GM19193 (cell line): ENCODE results near the gene ZBTB7A.

ENCODE experiments used
- POLR2A ChIP-seq: IDR thresholded peaks from 4 replicates; pipeline ENCODE4 v1.6.1; 2011; ENCODE audit not compliant: insufficient read depth, insufficient read length; ENCODE audit errors: extremely low read depth

The ZBTB7A gene

DNA sequence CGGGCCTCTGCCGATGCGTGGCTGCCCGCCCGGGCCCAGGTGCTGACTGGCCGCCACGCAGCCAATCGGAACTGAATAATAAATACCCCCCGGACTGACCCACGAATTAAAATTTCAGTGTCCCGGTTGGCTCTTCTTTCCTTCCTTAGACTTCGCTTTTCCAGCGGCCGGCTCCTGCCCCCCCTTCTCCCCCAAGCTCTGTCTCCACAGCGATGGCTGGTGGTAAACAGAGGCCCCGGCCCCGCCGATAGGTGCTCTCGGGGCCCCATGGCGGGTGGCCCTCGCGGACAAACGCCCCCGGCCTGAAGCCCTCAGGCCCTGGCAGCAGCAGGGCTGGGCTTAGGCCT, 2.6 kb downstream of the ZBTB7A start:
- no peak for TF ChIP-seq POLR2A

- TF ChIP-seq POLR2A = no peak
Observed at GRCh38 chr19:4063369-4064148, 3.1 kb downstream of the ZBTB7A start.

- TF ChIP-seq POLR2A = no peak
Observed at GRCh38 chr19:4062419-4063368, 4.0 kb downstream of the ZBTB7A start.

- TF ChIP-seq POLR2A = no peak
Observed at GRCh38 chr19:4061683-4062418, 4.8 kb downstream of the ZBTB7A start.

DNA sequence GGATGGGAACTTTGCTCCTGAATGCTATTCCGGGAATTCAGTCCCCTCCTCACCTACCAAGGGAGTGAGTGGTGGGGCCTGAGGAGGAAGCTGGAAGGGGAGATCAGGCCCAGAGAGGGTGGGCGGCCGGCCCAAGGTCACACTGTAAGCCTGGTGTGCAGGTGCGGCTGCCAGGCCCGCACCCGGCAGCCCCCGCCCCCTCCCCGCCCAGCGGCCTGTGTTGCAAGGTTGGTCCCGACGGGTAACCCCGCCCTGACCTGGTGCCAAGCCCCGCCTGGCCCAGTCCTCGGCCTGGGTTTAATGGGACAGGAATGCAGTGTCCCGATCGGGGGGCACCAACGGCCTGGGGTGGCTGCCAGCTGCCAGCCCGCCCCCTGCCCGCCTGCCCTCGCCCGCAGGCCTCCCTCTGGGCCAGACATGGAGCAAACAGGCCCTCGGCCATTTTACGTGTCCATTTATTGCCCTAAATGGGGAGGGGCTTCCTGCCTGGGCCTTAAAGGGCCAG, 5.5 kb downstream of the ZBTB7A start:
- TF ChIP-seq POLR2A = no peak

DNA sequence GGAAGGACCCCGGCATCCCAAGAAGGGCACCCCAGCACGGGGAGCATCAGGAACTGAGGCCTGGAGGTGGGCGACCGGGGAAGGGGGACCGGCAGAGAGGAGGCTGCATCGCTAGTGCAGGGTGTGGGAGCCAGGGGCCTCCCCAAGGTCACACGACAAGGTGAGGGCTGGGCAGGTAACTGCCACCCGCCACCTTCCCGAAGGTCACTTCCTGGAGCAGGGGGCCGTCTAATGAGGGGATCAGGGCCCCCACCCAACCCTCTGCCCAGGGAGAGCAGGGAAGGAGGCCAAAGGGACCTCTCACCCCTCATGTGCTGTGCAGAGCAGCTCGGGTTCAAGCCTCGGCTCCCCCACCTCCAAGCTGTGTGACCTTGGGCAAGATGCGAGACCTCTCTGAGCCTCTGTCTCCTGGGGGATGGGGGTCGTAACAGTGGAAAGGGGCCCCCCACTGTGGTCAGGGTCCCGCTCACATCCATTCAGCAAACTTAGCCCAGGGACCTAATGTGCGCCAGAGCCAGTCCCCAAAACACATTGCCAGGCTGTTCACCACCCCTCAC, 6.0 kb downstream of the ZBTB7A start:
- no peak for TF ChIP-seq POLR2A

- no peak for TF ChIP-seq POLR2A
Observed at GRCh38 chr19:4059891-4060620, 6.6 kb downstream of the ZBTB7A start.

- TF ChIP-seq POLR2A = no peak
Observed at GRCh38 chr19:4059453-4059871, 7.2 kb downstream of the ZBTB7A start.

DNA sequence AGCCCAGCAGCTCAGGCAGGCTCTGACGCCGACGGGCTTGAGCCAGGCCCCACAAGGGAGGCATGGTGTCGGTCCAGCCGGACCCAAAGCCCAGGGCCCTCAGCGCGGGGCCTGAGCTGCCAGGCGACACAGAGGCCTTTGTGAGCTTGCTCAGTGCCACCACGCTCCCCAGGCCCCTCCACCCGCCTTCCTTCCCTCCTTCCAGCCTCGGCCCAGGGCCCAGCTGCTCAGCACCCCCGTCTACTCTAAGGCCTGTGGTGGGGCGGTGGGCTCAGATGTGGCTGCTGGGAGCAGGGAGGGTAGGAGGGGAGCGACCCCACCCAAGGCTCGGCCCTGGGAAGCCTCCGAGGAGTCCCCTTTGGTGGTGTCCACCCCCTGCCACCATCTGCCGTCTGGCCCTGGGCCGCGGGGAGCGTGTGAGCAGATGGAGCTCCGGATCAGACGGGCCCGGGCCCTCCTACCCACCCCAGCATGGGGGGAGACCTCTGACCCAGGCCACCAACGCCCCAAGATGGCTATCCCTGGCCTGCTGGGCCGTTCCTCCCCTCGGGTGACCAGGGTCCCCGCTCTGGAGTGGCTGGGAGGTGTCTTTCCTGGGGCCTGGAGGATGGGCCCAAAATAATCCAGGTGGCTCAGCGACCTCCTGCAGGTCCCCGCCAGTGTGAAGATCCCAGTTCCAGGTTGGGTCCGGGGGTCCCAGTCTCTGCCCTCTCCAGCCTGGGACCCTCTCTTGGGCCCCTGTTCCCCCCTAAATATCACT, 7.8 kb downstream of the ZBTB7A start:
- TF ChIP-seq POLR2A = no peak

DNA sequence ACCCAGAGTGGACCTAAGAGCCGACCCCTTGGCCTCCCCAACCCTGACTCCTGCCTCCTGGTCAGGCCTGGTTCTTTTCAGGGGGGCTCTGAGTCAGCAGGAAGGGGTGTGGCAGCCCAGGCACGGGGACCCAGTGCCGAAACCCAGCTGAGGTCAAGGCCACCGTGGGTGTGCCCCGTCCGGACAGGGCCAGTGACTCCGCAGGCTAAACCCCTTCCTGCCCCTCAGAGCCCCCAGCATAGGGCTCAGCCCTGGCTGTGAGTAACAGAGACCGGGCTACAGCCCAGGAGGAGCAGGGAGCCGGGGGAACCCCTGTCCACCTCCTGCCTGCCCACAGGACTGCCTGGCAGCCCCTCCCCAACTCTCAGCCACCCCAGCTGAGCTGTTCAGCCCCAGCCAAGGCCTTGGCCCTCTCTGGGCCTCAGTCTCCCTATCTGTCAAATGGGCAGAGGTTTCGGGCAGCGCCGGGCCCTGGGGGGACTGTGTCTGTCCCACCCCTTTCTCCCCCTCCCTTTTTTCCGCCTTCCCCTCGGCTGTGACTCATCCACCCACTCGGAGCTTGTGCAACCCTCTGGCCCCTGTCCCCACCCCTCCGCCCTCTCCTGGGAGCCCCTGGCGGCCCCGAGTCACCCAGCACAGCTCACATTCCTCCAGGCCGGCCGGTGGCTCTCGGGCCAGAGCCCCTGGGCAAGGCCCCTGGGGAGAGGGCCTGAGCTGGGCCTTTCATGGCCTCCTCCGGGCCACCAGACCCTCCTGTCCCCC, 8.6 kb downstream of the ZBTB7A start:
- no peak for TF ChIP-seq POLR2A

DNA sequence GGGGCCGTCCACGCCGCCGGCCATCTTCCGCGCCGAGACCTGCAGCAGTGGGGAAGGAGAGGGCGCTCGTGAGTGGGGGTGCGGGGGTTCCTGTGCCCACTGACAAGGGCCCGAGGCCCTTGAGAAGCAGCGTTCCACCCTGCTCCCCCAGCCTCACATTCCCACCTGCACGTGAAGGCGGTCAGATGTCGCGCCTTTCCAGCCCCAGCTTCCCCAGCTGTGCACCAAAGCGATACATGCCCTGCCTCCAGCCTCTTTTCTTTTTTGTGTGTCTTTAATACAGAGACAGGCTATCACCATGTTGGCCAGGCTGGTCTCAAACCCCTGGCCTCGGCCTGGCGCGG, 11.5 kb downstream of the ZBTB7A start:
- TF ChIP-seq POLR2A = no peak

DNA sequence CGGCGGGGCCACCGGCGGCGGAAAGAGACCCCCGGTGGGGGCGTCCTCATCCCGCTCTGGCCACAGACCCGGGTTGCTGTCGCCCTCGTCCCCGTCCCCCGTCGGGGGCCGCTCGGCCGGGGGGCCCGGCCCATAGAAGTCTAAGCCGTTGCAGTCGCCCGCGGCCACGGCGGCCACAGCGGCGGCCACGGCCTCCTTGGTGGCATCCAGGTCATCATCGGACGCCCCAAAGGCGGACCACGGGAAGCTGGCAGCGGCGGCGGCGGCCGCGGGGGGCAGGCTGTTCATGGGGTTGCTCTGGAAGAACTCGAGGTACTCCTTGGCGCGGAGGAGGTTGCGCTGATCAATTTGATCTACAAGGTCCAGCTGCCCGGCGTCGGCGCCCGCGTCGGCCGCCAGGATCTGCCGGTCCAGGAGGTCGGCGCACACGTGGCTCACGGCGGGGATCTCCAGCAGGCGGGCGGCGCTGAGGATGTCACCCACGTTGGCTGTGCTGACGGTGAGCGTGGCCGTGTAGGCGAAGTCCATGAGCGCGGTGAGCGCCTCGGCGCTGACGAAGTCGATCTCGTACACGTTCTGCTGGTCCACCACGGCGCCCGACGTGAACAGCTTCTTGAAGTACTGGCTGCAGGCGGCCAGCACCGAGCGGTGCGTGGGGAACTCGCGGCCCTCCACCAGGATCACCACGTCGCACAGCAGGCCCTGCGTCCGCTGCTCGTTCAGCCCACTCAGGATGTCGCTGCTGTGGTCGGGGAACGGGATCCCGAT, 12.1 kb downstream of the ZBTB7A start:
- TF ChIP-seq POLR2A = no peak
